HCT116 (cell line): ENCODE measurements around the gene DNM3.

Experiments
- CEBPB ChIP-seq: IDR thresholded peaks from 2 replicates; pipeline ENCODE4 v1.6.1; 2012; ENCODE audit warnings: low read depth
- EGR1 ChIP-seq: IDR thresholded peaks from 2 replicates; pipeline ENCODE4 v1.6.1; 2012; ENCODE audit warnings: low read depth
- EZH2 ChIP-seq: fragments of 200-600 bp; sonication (generic); IDR thresholded peaks from 2 replicates; pipeline ENCODE4 v1.6.1; 2017; ENCODE audit warnings: antibody characterized with exemption, mixed run types
- FOSL1 ChIP-seq: IDR thresholded peaks from 2 replicates; pipeline ENCODE4 v1.6.1; 2012; ENCODE audit warnings: low read depth
- MAX ChIP-seq: IDR thresholded peaks from 2 replicates; pipeline ENCODE4 v1.6.1; 2012
- POLR2A ChIP-seq: IDR thresholded peaks from 2 replicates; pipeline ENCODE4 v1.7.0; 2011; ENCODE audit warnings: borderline replicate concordance; ENCODE audit not compliant: insufficient read depth, insufficient read length; ENCODE audit errors: extremely low read depth
- POLR2AphosphoS5 ChIP-seq: IDR thresholded peaks from 2 replicates; pipeline ENCODE4 v1.6.1; 2011; ENCODE audit warnings: mild to moderate bottlenecking, low read depth, low read length, moderate library complexity
- REST ChIP-seq: IDR thresholded peaks from 2 replicates; pipeline ENCODE4 v1.6.1; 2012; ENCODE audit warnings: low read depth
- SIN3A ChIP-seq: IDR thresholded peaks from 2 replicates; pipeline ENCODE4 v1.6.1; 2012; ENCODE audit warnings: low read depth
- SP1 ChIP-seq: IDR thresholded peaks from 2 replicates; pipeline ENCODE4 v1.6.1; 2012; ENCODE audit warnings: low read depth
- YY1 ChIP-seq: IDR thresholded peaks from 2 replicates; pipeline ENCODE4 v1.6.1; 2011; ENCODE audit warnings: low read length, low read depth, moderate library complexity, mild to moderate bottlenecking; ENCODE audit not compliant: insufficient replicate concordance; ENCODE audit errors: extremely low read depth
- ZNF274 ChIP-seq: fragments of 200-500 bp; sonication (Bioruptor generic); IDR thresholded peaks from 2 replicates; pipeline ENCODE4 v1.6.1; 2014; ENCODE audit warnings: mild to moderate bottlenecking, low read depth, low read length, inconsistent platforms
- TF ChIP-seq, protein P1 (sequence below), 3 experiments: fragments of 200-600 bp in 1 of 3; sonication (generic) in 1 of 3; IDR thresholded peaks in 2 of 3; conservative IDR thresholded peaks in 1 of 3; 2 replicates each; pipeline ENCODE4 v1.5.1; 2012 to 2017; ENCODE audit warnings: low read depth in 2 of 3, low read length in 2 of 3, antibody characterized with exemption in 1 of 3, borderline replicate concordance in 1 of 3, control low read depth in 1 of 3, mild to moderate bottlenecking in 1 of 3, mixed read lengths in 1 of 3, mixed run types in 1 of 3, moderate library complexity in 1 of 3; ENCODE audit not compliant: insufficient read depth in 1 of 3
- TF ChIP-seq, protein P2 (sequence below): IDR thresholded peaks from 2 replicates; pipeline ENCODE4 v1.6.1; 2011; ENCODE audit warnings: mild to moderate bottlenecking, low read length, moderate library complexity; ENCODE audit not compliant: insufficient replicate concordance; ENCODE audit errors: extremely low read depth

DNA sequence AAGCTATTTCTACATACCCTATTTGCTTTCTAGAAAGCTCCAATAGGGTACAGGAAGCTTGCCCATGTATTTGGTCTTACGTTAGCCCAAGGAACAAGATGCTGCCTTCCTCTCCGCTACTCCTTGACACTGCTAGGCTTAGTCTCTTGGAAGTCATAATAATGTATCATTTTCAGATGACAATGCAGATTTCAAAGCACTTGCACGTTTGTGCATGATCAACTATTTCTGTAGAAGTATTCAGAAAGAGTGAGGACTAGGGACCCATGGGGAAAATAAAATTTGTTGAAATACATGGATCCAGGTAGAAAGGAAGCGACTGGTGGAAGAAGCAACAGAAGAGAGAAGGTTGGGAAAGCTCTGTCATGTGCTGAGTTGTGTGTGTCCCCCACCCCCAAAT, 367.3 kb downstream of the DNM3 start:
- TF ChIP-seq, protein P1, sequence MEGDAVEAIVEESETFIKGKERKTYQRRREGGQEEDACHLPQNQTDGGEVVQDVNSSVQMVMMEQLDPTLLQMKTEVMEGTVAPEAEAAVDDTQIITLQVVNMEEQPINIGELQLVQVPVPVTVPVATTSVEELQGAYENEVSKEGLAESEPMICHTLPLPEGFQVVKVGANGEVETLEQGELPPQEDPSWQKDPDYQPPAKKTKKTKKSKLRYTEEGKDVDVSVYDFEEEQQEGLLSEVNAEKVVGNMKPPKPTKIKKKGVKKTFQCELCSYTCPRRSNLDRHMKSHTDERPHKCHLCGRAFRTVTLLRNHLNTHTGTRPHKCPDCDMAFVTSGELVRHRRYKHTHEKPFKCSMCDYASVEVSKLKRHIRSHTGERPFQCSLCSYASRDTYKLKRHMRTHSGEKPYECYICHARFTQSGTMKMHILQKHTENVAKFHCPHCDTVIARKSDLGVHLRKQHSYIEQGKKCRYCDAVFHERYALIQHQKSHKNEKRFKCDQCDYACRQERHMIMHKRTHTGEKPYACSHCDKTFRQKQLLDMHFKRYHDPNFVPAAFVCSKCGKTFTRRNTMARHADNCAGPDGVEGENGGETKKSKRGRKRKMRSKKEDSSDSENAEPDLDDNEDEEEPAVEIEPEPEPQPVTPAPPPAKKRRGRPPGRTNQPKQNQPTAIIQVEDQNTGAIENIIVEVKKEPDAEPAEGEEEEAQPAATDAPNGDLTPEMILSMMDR (IDR thresholded peaks at IDR 0.05 in 2 of 3, conservative IDR thresholded peaks at IDR 0.05 in 1 of 3; ENCODE audit: borderline replicate concordance in 1 of 3, insufficient read depth in 1 of 3, low read depth in 2 of 3, low read length in 2 of 3) = no peak
- TF ChIP-seq SP1 = no peak
- TF ChIP-seq CEBPB = no peak
- TF ChIP-seq POLR2A = no peak
- TF ChIP-seq FOSL1 = no peak
- no peak for TF ChIP-seq REST
- TF ChIP-seq POLR2AphosphoS5 = no peak
- TF ChIP-seq YY1 = no peak
- TF ChIP-seq EGR1 = no peak
- no peak for TF ChIP-seq MAX
- no peak for TF ChIP-seq EZH2
- no peak for TF ChIP-seq ZNF274
- TF ChIP-seq SIN3A = no peak
- TF ChIP-seq, protein P2, sequence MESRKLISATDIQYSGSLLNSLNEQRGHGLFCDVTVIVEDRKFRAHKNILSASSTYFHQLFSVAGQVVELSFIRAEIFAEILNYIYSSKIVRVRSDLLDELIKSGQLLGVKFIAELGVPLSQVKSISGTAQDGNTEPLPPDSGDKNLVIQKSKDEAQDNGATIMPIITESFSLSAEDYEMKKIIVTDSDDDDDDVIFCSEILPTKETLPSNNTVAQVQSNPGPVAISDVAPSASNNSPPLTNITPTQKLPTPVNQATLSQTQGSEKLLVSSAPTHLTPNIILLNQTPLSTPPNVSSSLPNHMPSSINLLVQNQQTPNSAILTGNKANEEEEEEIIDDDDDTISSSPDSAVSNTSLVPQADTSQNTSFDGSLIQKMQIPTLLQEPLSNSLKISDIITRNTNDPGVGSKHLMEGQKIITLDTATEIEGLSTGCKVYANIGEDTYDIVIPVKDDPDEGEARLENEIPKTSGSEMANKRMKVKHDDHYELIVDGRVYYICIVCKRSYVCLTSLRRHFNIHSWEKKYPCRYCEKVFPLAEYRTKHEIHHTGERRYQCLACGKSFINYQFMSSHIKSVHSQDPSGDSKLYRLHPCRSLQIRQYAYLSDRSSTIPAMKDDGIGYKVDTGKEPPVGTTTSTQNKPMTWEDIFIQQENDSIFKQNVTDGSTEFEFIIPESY = no peak
